Medulla oblongata (tissue), 1 donor: ENCODE results near the gene CASZ1.

Experiments used
- DNase-seq: peaks from one replicate; pipeline ENCODE4 v3.0.0-alpha.2; 2015; ENCODE audit errors: extremely low spot score

CASZ1 gene

DNA sequence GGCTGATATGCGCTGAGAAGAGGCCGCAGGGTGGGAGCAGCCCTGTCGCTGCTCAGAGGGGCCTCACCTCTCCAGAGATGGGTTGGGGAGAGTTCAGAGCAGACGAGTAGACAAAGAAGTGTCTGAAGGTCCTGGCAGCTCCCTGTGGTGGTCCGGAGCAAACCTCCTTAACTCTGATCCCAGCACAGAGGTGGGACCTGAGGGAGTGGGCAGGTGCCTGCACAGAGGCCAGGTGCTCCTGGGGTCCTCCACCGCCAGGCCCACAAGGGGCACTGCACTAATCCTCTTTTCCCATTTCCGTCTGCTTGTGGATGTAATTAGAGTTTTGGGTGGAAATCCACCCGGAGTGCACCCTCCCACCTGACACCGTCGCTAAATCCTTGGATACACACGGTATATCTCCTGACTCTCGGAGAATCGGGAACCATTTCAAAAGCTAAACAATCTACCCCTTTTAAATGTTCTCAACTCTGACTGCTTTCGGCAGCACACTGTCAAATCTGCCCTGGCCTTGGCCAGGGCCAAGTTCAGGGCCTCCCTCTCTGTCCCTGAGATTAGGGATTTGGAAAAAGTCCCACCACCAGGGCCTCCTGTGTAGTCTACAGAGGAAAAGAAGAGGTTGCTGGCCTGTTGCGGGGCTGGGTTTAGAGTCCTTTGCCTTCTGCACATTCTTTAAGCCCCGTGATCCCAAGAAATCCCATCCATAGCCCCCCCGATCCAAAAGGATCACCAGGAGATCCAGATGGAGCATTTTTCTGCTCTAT lies 22.4 kb downstream of the CASZ1 start:
- no peak for DNase-seq

DNA sequence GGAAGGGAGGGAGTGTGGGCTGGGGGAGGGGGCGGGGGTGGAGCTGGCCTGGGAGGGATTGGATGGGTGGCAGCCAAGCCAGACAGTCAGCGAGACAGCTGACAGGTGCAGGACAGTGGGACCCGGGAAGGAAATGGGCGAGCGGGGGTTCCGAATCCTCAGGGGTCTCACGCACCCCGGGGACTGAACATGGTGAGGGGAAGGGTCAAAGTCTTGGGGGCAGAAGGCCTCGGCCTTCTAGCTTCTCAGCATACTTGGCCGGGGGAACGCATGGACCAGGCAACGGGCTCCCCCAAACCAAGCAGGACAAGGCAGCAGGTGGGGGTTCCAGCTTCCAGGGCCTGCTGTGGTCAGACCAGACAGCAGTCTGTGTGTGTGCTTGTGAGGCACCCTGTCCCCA lies 23.1 kb downstream of the CASZ1 start:
- DNase-seq, result no peak

DNA sequence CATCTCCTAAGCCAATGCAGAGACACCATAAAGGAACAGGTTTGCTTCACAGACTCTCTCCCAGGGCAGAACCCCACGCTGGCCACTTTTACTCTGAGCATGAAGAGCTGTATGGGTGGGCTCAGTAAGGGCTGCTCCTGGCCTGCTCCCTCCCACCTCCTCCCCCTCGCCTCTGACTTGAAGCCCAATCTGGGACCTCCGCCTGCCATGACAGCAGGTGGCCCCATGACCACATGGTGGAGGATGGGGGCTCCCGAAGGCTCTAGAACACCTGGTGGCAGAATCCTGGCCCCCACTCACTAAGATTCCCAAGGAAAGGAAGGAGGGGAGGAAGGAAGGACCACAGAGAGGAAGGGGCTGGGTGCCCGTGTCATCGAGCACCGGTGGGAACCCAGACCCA lies 23.7 kb downstream of the CASZ1 start:
- no peak for DNase-seq

DNA sequence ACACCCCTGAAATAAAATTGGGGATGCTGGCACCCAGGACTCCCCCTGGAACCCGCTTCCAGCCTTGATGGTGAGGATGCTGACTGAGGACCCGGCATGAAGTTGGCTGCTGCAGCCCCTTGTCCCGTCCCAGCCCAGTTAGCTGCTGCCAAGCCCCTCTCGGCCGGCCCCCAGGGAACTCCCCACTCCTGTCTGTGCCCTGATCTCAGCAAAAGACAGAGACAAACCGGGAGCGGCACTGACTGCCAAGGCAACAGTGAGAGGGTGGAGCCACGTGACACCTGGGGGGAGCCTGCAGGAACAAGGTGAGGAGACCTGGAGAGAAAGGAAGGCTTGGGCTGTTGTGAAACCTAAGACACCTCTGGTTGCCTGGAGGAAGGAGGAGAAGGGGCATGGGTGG lies 24.7 kb downstream of the CASZ1 start:
- no peak for DNase-seq

DNA sequence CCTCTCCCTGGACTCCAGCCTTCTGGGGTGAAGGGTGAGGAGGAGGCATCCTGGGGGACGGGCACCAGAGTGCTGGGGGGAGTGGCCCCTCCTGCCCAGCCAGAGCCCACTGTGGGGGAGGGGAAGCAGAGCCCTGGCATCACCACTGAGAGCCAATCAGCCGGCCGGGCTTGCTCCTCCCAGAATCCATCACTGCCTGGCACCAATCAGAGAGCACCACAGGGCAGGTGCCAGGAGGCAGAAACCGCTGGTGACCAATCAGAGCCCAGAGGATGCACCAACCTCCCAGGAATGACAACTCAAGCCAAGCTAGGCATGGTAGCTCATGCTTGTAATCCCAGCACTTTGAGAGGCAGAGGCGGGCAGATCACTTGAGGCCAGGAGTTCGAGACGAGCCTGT lies 27.9 kb downstream of the CASZ1 start:
- no peak for DNase-seq

DNA sequence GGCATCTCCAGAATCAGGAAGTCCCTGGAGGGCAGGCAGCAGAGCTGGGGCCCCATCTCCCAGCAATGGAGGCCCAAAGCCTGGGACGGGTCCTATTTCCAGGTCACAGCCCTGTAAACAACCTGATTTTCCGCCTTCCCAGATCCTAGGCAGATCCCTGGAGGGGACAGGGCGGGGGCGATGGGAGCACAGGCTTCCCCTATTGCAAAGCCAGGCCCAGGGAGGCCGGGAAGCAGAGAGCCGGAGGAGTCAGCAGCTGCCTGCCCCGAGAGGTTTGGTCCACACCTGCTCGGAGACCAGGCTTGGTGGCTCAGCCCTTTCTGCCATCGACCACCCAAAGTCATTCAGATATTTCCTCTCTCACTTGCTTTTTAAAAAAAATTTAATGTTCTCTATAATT lies 29.2 kb downstream of the CASZ1 start:
- no peak for DNase-seq

DNA sequence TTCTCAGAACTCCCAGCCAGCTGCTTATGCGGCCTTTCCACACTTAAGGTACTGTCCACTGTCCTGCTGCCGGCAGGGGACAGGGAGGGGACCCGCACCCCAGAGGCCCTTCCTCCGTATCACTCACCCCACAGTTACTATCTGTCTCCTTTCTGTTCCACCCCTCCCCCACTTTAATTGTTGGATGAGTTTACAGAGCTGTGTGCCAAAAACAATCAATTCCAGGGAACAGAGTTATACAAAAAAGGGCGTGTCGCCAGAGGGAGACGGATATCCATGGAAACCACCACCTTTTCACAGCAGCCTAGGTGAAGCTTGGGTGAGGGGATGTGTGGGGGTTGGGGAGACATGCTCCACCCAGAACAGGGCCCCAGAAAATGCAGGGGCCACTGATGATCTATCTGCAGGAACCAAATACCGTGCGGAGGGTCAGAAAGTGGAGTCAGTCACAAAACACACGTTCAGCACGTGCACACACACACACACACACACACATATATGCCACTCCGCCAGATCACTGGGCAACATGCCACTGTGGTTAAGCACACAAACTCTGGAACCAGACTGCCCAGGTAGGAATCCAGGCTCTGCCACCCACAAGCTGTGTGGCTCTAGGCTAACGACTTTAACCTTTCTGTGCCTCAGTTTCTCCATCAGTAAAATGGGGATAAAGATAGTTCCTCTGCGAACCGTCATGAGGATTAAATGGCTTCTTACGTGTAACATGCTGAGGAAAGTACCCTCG lies 30.5 kb downstream of the CASZ1 start:
- DNase-seq, result no peak

DNA sequence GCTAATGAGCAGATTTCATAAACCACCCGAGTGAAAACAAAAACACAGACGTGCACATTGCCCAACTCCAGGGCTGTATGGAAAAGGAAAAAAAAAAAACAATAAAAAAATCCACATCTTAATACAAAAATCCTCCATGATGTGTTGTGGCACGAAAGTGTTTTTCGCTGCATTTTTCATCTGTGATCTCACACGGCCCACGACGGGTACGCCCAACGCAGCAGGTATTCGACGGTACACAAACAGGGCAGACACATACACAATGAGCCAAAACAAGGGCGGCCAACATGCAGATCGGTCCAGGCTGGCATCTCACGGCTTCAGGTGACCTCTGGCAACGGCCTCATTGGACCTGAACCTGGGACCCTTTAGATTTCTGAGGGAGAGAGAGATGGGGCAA lies 31.1 kb downstream of the CASZ1 start:
- no peak for DNase-seq

DNA sequence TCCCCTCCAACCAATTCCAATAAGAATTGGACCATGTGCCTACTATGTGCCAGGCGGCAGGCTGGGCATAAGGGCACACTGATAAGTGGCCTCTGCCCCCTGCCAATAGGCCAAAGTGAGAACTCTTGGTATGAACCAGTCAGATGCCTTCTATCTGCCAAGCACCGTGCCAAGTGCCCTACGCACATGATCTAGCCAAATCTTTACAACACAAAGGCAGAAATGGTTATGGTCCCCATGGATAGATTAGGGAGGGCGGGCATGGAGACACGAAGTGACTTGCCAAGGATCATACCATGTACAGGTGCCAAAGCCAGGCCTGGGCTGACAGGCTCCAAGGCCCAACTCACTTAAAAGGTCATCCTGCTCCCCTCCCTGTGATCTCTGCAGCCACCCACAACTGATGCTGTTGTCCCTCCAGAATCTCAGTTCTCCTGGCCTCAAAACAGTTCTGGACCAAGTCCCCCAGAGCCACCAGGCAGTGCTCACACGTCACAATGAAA lies 32.1 kb downstream of the CASZ1 start:
- DNase-seq, result no peak

DNA sequence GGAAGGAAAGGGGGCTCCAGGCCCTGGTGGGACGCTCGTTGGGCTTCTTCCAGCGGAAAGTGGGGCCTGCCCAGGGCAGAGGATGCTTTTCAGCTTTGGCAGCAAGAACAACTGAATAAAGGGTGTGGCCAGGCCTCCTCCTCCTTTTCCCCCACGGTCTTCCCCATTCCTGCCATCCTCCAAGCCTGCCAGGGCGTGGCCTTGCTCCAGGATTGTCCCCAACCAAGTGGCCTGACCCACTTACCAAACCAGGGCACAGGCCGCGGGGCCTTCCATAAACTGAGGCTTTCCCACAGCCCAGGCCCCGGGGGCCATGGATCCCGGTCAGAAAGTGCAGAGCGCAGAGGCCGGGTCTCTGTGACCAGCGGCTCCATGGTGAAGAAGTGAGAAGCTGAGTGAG lies 33.6 kb downstream of the CASZ1 start:
- no peak for DNase-seq

DNA sequence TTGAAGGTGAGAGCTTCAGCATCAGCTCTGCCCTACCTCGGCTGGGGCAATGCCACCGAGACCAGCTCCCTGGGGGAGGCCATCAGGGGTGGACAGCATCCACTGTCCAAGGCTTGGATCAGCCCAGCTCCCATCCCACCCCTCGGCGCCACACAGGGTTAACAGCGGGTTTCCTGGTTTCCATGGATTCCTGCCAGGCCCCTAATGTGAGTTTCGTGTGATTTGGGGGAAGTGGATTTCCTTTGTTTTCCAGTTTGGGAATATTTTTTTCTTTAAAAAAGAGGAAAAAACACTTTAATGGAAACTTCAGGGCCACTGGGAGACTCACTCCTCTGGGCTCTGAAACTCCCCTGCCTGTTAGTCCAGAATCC lies 34.3 kb downstream of the CASZ1 start:
- DNase-seq, result no peak

DNA sequence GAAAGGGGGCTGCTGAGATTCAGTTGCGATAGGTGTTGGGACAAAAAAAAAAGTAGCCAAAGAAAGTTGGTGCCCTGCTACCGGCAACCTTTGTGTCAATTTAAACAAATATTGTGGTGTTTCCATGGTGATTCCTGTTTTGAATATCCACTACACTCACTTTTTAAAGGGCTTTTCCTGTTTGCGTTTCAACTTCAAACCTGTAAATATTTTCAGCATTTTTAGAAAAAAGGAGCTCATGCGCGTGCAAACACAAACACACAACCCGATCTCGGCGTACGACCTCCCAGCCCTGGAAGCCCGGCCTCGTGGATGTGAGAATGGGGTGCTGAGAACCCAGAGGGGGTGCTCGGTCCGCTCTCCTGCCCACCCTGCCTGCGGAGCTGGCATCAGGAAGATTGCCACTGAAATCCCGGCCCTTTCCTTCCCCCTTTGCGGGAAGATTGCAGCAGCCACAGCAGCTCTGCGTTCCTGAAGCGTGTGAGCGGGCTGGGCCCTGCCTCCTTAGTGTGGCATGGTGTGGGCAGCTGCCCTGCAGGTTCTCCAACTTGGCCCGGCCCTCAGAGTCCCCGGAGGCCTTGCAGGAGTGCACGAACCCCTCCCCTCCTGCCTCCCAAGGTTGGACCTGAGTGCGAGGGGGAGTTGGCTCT lies 34.8 kb downstream of the CASZ1 start:
- no peak for DNase-seq

DNA sequence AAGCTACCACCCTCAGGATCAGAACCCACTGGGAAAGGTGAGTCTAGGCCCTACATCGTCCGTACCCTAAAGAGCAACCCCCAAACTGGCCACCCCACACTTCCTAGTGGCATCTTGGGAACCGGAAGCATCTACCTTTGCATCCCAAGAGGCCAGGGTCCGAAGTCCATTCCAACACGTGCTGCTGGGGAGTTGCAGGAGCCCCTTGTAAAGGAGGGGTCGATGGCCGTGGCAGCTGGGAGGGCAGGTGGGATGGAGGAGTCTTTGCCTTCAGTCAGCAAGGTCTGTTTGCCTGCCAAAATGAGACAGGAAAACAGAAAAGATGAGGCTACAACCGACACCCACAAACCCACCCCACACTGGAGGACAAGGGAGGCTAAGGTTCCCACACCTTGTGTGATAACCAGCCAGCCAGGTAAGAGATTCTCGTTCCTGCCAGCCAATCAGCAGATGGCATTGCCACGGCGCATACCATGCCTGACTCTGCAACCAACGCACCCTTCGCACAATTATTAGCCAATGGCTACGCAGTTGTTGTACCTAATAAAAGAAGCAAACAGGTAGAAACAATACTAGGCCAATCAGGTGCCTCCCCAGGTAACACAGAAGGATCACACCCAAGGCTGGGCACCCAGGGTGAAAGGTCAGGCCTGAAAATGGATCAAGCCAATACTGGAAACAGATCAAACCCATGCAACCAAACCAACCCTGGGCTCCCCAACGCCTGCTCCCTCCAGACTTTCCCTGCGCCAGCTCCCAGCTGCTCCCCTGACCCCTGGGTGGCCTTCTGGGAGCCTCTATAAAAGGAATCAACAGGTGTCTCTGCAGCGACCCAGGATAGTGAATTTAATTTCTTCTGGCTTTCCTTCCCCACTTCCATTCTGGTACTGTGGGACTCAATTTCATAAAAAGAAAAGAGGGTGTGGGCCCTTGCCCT lies 35.6 kb downstream of the CASZ1 start:
- DNase-seq, result no peak

DNA sequence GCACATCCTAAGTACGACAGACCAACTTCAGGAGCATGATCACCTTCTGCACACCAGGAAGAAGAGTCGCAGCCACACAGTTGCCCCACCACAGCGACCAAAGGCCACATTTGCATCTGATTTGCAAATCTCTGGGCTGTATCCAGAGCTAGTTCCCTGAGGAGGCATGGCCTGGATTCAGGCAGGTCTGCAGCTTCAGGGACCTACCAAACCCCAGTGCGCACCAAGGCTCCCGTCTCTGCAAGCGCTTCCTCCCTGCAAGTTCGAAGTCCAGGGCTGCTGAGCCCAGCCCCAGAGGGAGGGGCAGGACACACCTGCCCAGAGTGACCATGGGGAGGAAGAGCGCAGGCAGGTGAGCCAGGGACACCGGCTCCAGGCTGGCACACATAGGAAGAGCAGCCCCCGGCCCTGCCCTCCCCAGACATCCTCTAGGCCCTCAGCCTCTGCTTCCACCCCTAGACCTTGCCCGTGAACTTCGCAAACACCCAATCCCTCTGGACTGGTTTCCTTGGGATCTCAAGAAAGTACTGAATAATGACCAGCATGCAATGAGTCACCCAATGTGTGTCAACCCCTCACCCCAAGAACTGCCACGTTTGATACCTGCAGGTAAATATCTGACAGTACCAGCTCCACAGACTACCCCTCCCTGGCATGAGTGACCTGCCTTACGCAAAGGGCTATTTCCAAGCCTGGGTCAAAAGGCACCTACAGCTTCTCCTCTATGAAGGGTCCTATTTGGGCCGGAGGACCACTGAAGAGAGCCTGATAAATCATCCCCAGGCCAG lies 36.8 kb downstream of the CASZ1 start:
- no peak for DNase-seq

DNA sequence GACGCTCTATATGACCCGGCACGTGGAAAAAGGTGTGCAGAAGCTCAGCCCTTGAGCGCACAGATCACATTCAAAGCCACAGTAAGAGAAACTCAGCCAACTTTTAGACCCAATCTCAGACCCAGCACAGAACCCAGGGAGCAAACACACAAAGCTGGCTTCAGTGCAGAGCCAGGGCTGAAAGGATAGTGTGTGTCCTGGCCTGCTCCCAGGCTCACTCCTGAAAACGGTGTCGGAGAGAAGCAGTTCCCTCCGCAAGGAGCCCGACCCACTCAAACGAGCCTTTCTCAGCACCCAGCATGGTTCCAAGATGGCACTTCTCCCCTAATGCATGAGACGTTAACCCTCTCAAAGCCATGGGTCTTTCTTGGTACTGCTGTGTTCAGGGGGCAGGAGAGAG lies 39.6 kb downstream of the CASZ1 start:
- DNase-seq, result no peak

DNA sequence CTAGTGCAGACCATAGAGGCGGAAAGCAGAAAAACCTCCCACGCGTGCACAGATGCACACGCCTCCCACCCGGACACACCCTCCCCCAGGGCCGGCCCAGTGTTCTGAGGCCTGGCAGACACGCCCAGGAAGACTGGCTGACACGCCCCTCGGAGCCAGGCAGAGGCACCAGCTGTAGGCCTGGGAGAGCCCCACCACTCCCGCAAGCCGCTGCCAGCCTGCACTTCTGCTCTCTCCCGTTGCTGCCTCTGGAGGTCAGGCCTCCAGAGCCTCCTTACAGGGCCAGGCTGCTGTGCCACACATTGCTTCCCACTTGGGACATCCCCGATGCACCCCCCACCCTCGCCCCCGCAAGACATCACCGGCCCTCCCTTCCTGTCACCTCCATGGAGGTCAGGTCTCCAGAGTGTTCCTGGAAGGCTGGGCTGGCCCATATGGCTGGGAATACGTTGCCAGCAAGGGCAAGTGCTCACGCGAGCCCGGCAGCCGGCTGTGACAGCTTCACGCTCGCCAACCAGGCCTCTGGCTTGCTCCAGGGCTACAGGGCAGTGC lies 40.4 kb downstream of the CASZ1 start:
- no peak for DNase-seq

DNA sequence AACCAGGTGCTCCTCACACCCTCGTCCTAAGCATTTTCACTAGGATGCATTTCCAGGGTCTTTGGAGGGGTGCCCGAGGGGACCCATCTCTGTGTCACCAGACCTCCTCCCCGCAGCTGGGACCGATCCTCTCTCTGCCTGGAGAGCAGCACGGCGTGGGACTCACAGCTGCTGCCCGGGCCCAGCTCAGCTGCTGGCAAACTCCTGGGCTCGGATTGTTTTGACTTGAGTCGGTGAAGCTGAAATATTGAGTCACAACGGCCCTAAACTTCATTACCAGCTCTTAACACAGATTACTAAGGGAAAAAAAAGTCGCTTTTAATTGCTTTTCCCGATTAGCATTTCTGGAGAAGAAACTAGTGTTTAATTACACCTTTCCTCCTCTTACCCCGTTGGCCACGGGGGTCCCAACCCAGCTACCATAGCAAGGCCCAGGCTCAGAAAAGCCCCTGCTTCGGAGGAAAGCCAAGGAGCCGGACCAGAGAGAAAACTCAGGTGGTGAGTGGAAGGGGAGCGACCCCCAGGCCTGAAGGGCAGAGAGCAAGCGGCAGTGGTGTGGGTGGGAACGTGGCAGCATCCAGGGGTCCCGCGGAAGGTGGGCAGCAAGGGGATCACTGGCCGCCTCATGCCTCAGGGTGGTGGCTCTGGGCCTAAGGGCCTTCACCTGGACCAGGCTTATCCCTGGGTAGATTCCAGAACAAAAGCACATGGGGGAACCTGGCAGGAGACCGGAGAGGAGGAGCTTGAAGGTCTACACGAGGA lies 41.7 kb downstream of the CASZ1 start:
- DNase-seq, result no peak

DNA sequence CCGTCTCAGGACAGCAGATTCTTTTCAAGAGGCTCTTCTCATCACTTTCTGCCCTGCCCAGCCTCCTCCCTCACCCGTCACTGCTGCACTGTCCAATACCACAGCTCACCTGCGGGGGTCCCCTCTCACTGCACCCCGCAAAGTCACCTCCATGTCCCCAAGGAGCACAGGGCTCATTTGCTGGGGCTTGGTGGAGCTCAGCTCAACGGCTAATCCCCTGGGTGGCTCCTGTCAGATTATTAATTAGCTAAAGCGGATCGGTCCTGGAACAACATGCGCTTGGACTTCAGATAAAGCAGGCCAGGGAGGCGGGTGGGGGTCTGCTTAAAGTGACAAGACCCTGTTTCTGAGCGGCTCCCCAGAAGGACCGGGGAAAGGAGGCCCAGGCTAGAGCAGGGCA lies 43.1 kb downstream of the CASZ1 start:
- DNase-seq, result no peak

DNA sequence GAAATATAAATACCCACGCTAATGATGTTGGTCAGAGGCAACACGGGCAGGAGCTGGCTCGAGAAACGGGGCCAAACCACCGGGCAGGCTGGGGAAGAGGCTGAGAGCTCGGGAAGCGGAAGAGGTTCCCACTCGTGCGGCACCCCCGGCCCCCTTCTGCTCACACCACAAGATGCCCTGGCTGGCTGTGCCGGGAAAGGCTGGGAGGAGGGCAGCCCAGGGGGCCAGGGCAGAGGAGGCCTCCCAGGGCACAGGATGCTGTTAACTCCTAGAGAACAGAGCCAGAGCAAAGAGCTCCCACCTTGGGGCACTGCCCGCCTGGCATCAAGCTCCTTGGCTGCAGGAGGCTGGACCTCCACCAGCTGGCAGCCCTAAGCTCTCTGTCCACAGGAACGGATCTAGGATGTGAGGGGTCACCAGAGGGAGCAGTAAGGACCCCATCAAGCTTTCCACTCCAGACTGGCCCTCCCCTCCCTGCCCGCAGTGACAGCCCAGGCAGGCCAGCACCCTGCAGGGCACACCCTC lies 44.8 kb downstream of the CASZ1 start:
- DNase-seq, result no peak

DNA sequence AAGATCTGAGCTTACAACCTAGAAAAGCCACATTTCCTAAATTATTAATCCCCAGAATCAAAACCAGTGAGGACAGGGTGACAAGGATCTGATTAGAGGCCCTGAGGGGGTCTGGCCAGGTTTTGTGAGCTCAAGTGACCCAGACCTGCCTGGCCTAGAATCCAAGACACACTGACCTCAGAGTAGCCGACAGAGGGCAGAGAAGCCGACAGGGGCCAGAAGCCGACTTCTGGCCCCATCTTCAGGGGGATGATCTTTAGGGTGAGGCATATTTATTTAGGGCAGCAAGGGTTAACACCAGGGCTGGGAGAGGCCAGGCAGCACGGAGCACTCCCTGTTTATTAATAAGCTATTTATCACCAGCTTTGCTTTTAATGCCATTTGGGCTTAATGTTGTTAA lies 45.3 kb downstream of the CASZ1 start:
- DNase-seq, result no peak
